ENCODE measurements around the gene C5orf46.

C5orf46 gene

GRCh38 chr5:147853372-147853987, 52.9 kb downstream of the C5orf46 start:
- TF ChIP-seq CREB5 (CRISPR knock-in tag; IDR thresholded peaks at IDR 0.05; ENCODE audit: low read depth) (no peak), ZFP3 (CRISPR knock-in tag; IDR thresholded peaks at IDR 0.05) (no peak), OSR1 (CRISPR knock-in tag; IDR thresholded peaks at IDR 0.05) (no peak), ESRRG (CRISPR knock-in tag; IDR thresholded peaks at IDR 0.05) (no peak), PATZ1 (CRISPR knock-in tag; IDR thresholded peaks at IDR 0.05; ENCODE audit: borderline replicate concordance) (no peak), TSHZ2 (CRISPR knock-in tag; IDR thresholded peaks at IDR 0.05) (no peak), ARNTL (CRISPR knock-in tag; IDR thresholded peaks at IDR 0.05; ENCODE audit: borderline replicate concordance, low read depth) (no peak), ZFP30 (CRISPR knock-in tag; IDR thresholded peaks at IDR 0.05) (no peak), CSDC2 (CRISPR knock-in tag; IDR thresholded peaks at IDR 0.05) (no peak), PPARA (CRISPR knock-in tag; IDR thresholded peaks at IDR 0.05; ENCODE audit: borderline replicate concordance) (no peak), POU6F1 (CRISPR knock-in tag; IDR thresholded peaks at IDR 0.05; ENCODE audit: borderline replicate concordance, low read depth) (no peak)
- ATAC-seq = no peak

GRCh38 chr5:147852365-147852764, 54.0 kb downstream of the C5orf46 start:
- ATAC-seq = no peak
- TF ChIP-seq ZNF70 (CRISPR knock-in tag; IDR thresholded peaks at IDR 0.05) = no peak
- no peak for TF ChIP-seq GLIS3 (CRISPR knock-in tag; IDR thresholded peaks at IDR 0.05)

GRCh38 chr5:147851578-147851977, 54.8 kb downstream of the C5orf46 start:
- no peak for ATAC-seq
- no peak for TF ChIP-seq ARNTL (CRISPR knock-in tag; IDR thresholded peaks at IDR 0.05; ENCODE audit: borderline replicate concordance, low read depth)
- no peak for TF ChIP-seq SNAI2 (CRISPR knock-in tag; IDR thresholded peaks at IDR 0.05)
- TF ChIP-seq CREB5 (CRISPR knock-in tag; IDR thresholded peaks at IDR 0.05; ENCODE audit: low read depth) = no peak
- TF ChIP-seq TOX (CRISPR knock-in tag; IDR thresholded peaks at IDR 0.05; ENCODE audit: borderline replicate concordance) = no peak
- no peak for TF ChIP-seq ZFP30 (CRISPR knock-in tag; IDR thresholded peaks at IDR 0.05)
- no peak for TF ChIP-seq PATZ1 (CRISPR knock-in tag; IDR thresholded peaks at IDR 0.05; ENCODE audit: borderline replicate concordance)
- no peak for TF ChIP-seq ZC3H10 (CRISPR knock-in tag; IDR thresholded peaks at IDR 0.05)
- no peak for TF ChIP-seq CSDC2 (CRISPR knock-in tag; IDR thresholded peaks at IDR 0.05)
- no peak for TF ChIP-seq ZNF565 (CRISPR knock-in tag; conservative IDR thresholded peaks at IDR 0.05; ENCODE audit: low read depth)
- no peak for TF ChIP-seq ZNF8 (CRISPR knock-in tag; IDR thresholded peaks at IDR 0.05)

Measured in SK-N-SH treated with all-trans-retinoic acid at 6 μM for 48 hours (cell line).